ENCODE results near the gene CHKA.

DNA sequence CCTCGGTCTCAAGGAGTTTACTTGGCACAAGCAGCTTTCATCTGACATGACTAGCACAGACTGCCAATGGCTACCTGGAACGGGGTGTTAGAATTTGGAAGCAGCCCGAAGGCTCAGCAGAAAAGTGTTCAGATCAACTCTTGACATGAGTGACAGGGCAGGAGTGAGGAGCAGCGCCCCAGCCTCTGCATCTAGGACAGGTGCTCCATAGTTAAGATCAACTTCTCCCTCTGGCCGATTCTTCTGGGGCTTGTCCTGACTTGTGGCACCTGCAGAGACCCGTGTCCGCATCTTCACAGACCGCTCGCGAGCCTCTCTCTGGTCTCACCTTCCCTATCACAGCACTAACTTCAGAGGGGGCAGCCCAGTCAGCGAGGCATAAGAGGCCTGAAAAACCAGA is 42.5 kb upstream of the CHKA start:
- TF ChIP-seq EZH2 (optimal IDR thresholded peaks at IDR 0.05; ENCODE audit: low read depth, low read length) (no peak), EZH2phosphoT487 (IDR thresholded peaks at IDR 0.05; ENCODE audit: low read length) (no peak)
- TF ChIP-seq, protein P1, sequence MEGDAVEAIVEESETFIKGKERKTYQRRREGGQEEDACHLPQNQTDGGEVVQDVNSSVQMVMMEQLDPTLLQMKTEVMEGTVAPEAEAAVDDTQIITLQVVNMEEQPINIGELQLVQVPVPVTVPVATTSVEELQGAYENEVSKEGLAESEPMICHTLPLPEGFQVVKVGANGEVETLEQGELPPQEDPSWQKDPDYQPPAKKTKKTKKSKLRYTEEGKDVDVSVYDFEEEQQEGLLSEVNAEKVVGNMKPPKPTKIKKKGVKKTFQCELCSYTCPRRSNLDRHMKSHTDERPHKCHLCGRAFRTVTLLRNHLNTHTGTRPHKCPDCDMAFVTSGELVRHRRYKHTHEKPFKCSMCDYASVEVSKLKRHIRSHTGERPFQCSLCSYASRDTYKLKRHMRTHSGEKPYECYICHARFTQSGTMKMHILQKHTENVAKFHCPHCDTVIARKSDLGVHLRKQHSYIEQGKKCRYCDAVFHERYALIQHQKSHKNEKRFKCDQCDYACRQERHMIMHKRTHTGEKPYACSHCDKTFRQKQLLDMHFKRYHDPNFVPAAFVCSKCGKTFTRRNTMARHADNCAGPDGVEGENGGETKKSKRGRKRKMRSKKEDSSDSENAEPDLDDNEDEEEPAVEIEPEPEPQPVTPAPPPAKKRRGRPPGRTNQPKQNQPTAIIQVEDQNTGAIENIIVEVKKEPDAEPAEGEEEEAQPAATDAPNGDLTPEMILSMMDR (IDR thresholded peaks at IDR 0.05; ENCODE audit: low read length): no peak

Measured in MM.1S (cell line).